NCI-H345 treated with DMSO at 0.1 percent for 48 hours (cell line): ENCODE results near the gene IRF2BP2.
"Not testable (repeated sequence)": the region's sequence is repeated elsewhere in the genome, so short reads cannot be mapped to it uniquely, and the experiment has no call there.

Source experiments
- DNase-seq: peaks from one replicate; lab custom pipeline; 2025; ENCODE audit not compliant: unreplicated experiment; lab: John Stamatoyannopoulos, UW

The IRF2BP2 gene

GRCh38 chr1:234634922-234635321, 24.9 kb upstream of the IRF2BP2 start:
- not testable (repeated sequence) for DNase-seq

DNA sequence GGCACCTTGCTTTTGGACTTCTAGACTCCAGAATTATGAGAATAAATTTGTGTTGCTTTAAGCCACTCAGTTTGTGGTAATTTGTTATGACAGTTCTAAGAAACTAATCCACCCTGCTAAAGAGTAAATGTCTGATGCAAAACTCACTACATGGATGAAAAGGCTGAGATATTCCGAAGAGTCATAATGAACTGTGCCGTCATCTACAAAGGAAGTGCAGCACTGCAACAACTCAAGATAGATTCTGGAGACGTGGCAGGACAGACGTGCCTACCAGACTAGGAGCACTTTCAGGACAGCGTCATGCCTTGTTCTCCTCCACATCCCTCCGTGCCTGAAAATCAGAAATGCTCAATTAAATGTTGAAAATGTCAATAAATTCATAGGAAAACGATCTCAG, 24.4 kb upstream of the IRF2BP2 start:
- no peak for DNase-seq

- no peak for DNase-seq
Measured at GRCh38 chr1:234633246-234634003, 23.4 kb upstream of the IRF2BP2 start.

GRCh38 chr1:234632225-234632624, 22.2 kb upstream of the IRF2BP2 start:
- DNase-seq = no peak

DNA sequence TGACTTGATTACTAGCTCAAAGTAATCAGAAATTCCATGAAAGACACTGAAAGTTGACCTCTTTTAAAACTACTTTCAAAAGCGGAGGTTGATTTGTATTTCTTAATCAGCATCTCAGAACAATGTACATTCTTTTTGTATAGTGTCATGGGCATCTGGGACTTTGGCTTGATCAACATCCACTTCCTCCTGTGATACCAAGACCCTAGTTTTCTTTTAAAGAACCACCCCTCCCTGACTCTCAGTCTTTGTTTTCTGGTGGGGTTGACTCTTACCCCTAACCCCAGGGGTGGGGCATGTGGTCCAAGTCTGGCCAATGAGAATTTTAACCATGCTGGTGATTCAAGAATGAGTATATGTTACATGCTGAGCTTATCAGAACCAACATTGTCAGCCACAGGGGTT, 21.7 kb upstream of the IRF2BP2 start:
- no peak for DNase-seq

DNA sequence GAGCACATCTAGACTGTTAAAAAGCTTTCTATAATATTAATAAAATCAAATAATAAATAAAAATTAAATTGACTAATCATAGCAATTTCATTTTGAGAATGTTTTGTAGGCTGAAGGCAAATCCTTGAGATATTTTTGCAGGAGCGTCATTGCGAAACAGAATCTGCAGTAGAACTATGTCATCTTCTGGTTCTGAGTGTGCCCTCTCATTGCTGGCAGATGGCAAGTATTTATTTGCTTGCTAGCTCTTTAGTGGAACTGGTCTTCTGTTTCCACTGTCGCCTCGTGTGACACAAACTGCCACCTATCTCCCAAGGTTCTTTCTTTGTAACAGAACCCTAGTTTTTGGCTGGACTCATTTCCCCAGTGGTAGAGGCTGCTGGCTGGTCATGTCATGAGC, 19.0 kb upstream of the IRF2BP2 start:
- DNase-seq = no peak

DNA sequence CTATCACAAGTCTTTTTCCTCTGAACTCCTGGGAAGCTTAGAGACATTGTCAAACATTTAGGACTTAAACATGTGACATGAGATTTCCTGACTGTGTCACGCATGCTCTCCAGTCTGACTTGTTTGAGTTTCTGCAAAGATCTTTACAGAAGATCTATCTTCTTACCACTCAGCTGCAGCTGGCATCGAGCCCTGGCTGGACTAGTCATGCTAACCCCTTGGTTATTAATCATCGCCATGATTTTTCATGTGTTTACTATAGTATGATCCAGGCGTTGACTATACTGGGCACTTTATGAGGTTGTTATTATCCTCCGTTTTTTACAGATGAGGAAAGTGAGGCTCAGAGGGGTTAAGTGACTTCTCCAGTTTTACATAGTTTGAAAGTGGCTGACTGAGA, 18.1 kb upstream of the IRF2BP2 start:
- no peak for DNase-seq

- DNase-seq = no peak
Measured at GRCh38 chr1:234627009-234627950, 17.3 kb upstream of the IRF2BP2 start.

DNA sequence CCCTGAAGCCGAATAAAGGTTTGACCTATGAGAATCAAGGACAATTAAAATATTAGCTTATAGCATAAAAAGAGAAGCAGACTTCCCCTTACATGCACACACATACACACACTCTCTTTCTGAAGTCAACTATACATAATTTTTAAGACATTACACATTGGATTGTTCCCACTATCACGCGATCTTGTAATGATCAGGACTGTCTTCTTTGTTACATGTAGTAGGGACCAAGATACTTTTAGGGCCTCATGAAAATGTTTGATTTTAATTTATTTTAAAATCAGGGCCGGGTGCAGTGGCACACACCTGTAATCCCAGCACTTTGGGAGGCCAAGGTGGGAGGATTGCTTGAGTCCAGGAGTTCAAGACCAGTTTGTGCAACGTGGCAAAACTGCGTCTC, 16.4 kb upstream of the IRF2BP2 start:
- no peak for DNase-seq

GRCh38 chr1:234624724-234625117, 14.7 kb upstream of the IRF2BP2 start:
- no peak for DNase-seq

DNA sequence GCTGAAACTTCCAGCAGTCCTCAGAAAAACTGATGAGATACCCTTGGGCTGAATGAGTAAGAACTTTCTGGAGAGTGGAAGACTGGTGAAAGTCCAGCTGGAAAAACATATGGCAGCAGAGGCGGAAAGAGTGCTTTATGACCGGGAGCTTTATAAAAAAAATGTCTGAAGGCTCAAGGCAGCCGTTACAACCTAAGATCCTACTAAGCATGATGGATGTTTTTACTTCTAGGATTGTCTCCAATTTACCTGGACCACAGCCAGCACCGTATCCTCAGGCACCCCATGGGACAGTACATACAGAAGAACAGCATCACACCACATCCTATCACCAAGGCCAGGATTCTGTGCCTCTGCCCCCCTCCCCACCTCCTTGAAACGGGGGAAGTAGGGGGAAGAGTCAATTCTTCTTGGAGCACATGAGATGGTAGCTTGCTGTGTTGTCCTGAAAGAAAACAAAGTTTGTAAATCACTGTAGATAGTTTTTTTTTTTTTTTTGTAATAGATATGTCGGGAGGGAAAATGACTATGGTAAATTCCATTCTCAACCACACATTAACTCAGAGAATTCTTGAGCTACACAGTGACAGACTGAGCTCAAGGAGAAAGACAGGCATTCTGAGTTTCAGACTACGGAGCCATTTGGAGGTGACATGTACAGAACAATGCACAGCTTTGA, 11.8 kb upstream of the IRF2BP2 start:
- no peak for DNase-seq

GRCh38 chr1:234621127-234621468, 11.1 kb upstream of the IRF2BP2 start:
- no peak for DNase-seq

DNA sequence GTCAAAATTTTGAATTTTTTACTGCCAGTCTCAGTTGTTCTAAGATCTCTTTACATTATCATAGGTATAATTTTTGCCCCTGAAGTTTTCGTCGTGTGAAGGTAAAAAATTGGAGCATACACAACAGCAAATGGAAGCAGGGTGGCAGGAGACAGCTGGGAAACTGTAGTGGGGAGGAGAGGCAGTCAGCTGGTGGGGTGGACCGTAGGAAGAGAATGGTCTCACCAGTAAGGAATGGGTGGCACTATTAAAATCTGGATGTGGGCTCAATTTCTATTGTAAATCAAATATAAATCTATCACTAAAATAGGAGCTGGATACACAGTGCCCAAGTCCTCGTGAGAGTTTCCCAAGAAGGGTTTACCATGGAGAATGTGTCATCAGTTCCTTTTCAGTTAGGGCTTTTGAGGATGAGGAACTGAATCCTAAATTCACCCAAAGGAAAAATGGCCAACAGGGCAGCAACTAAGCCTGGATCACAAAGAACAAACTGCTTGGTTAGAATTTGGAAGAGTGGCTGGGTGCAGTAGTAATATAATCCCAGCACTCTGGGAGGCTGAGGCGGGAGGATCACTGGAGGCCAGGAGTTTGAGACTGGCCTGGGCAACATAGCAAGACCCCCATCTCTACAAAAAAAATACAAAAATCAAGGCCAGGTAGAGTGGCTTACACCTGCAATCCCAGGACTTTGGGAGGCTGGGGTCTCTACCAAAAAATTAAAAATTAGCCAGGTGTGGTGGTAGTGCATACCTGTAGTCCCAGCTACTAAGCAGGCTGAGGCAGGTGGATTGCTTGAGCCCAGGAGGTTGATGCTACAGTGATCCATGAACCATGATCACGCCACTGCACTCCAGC, 10.5 kb upstream of the IRF2BP2 start:
- no peak for DNase-seq

DNA sequence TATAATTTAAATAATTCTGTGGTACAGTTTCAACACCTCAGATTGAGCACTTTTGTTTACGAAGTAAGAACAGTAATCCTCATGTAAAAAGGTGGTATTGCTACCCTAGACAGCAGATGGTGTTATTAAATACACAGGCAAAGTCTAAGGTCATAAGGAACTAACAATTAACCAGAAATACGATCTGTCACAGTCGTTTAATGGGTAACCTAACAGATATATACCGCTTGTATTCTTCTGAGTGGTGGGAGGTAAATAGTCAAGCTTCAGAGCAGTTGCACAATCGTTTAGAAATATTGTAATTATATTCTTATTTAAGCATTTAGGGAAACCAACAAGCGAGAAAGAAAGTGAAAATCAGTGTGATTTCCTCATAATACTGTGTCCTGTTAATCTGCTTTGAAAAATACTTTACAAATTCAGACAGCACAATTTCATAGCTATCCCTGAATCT, 9.8 kb upstream of the IRF2BP2 start:
- peak; percentile 17 for DNase-seq

DNA sequence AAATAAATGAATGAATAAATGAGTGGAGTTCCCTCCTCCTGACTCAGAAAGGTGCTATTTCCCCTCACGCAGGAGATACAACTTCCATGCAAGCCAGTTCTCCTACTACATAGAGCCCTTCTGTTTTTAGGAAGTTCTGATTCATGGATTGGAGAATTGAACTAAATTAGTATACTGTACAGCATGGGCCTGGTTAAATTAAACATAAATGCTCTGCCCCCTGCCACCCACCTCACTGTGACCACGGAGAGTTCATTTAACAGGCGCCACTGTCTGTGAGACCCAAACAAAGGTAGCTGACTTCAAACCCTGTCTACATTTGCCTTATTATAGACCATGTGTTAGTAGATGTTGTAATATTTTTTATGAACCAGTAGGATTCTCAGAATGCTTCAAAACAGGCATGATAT, 9.1 kb upstream of the IRF2BP2 start:
- no peak for DNase-seq

DNA sequence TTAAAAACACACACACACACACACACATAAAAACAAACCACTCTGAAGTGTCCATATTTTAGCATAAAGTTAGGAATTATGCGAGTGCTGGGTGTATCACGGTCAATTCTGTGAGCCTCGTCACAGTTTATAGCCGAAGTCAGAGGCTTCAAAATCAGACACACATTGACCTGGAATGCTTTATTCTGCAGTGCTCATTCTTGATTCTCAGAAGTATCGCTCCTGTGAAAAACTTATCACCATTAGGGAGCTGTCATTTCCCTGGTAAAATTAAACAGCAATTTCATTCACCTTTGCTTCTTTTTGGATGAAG, 8.7 kb upstream of the IRF2BP2 start:
- no peak for DNase-seq

- DNase-seq = no peak
Measured at GRCh38 chr1:234617986-234618736, 8.2 kb upstream of the IRF2BP2 start.

GRCh38 chr1:234617131-234617985, 7.4 kb upstream of the IRF2BP2 start:
- no peak for DNase-seq

GRCh38 chr1:234616644-234617043, 6.7 kb upstream of the IRF2BP2 start:
- DNase-seq = no peak
